Thoracic aorta (tissue), 2 donors: Measurements from ENCODE around the gene TTC19. TPM values are rescaled to one million over a fixed set of nuclear protein-coding genes. Genes with fewer than 3 reads are reported as not detected.

Source experiments
- ATAC-seq: fragments of 150-250 bp; one replicate; pipeline ENCODE4 v1.8.0; 2017; ENCODE audit warnings: low read depth; ENCODE audit not compliant: insufficient number of reproducible peaks, low FRiP score
- DNase-seq: peaks from one replicate; pipeline ENCODE4 v3.0.0-alpha.2; 2020; ENCODE audit warnings: low spot score
- H3K27ac ChIP-seq, 2 donors: fragments of 200-600 bp; sonication (generic); 1 replicate in 1 of 2; 2 replicates in 1 of 2; pipeline ENCODE4 v1.5.1; 2016; ENCODE audit warnings: mild to moderate bottlenecking in 2 of 2, moderate library complexity in 2 of 2
- H3K27me3 ChIP-seq: fragments of 200-600 bp; sonication (generic); replicated peaks from 2 replicates; pipeline ENCODE4 v1.6.0; 2016; ENCODE audit warnings: mild to moderate bottlenecking; ENCODE audit not compliant: insufficient read depth
- H3K36me3 ChIP-seq: fragments of 200-600 bp; sonication (generic); one replicate; pipeline ENCODE4 v1.5.1; 2016
- H3K4me1 ChIP-seq, 2 donors: fragments of 200-600 bp; sonication (generic); 1 replicate in 1 of 2; 2 replicates in 1 of 2; pipeline versions ENCODE4 v1.5.1 to v1.6.0; 2016; ENCODE audit warnings: low read depth in 2 of 2, mild to moderate bottlenecking in 1 of 2; ENCODE audit not compliant: control insufficient read depth in 1 of 2
- H3K4me3 ChIP-seq: fragments of 200-600 bp; sonication (generic); 2 replicates; pipeline ENCODE4 v1.5.1; 2016; ENCODE audit warnings: mild to moderate bottlenecking
- H3K9me3 ChIP-seq: fragments of 200-600 bp; sonication (generic); 2 replicates; pipeline ENCODE4 v1.5.1; 2016
- CTCF ChIP-seq: fragments of 200-600 bp; sonication (generic); IDR thresholded peaks from one replicate; pipeline ENCODE4 v1.5.1; 2019; ENCODE audit warnings: antibody characterized with exemption
- total RNA-seq, 2 donors: library from RNA; depleted of rRNA; stranded (reverse); fragments of >200 nt; gene quantifications; one replicate each; pipeline versions ENCODE4 v1.1.0 to v1.2.3, GENCODE V29; 2016

The TTC19 gene
- total RNA-seq, 2 donors from 2014 or later, result 57.6 to 64.4 TPM

GRCh38 chr17:15954222-15954621 is 45.4 kb upstream of the TTC19 start:
- H3K36me3 ChIP-seq, result no peaks in the 10 kb centered on the region
- H3K9me3 ChIP-seq, result no peaks in the 10 kb centered on the region
- ATAC-seq (no peak), DNase-seq (no peak)
- no peaks in the 10 kb centered on the region for H3K4me1 ChIP-seq
- no peak overlapping the region for H3K4me3 ChIP-seq
- no peak overlapping the region for H3K27ac ChIP-seq
- no peak for TF ChIP-seq CTCF
- H3K27me3 ChIP-seq, result no peaks in the 10 kb centered on the region

GRCh38 chr17:15955793-15956541 is 43.7 kb upstream of the TTC19 start:
- Histone ChIP-seq H3K4me1 (no peaks in the 10 kb centered on the region), H3K4me3 (no peak overlapping the region), H3K36me3 (no peaks in the 10 kb centered on the region), H3K27ac (no peak overlapping the region), H3K27me3 (no peaks in the 10 kb centered on the region), H3K9me3 (no peaks in the 10 kb centered on the region)
- no peak for TF ChIP-seq CTCF
- ATAC-seq (no peak), DNase-seq (no peak)

GRCh38 chr17:15957206-15957605 is 42.4 kb upstream of the TTC19 start:
- no peak for TF ChIP-seq CTCF
- H3K36me3 ChIP-seq, result no peaks in the 10 kb centered on the region
- no peaks in the 10 kb centered on the region for H3K4me1 ChIP-seq
- no peaks in the 10 kb centered on the region for H3K9me3 ChIP-seq
- ATAC-seq, result no peak
- H3K27me3 ChIP-seq, result no peaks in the 10 kb centered on the region
- no peak overlapping the region for H3K27ac ChIP-seq
- no peak overlapping the region for H3K4me3 ChIP-seq
- DNase-seq, result no peak

GRCh38 chr17:15957608-15958307 is 41.9 kb upstream of the TTC19 start:
- no peaks in the 10 kb centered on the region for H3K4me1 ChIP-seq
- no peak overlapping the region for H3K27ac ChIP-seq
- H3K9me3 ChIP-seq, result no peaks in the 10 kb centered on the region
- no peaks in the 10 kb centered on the region for H3K27me3 ChIP-seq
- no peak overlapping the region for H3K4me3 ChIP-seq
- H3K36me3 ChIP-seq, result no peaks in the 10 kb centered on the region
- TF ChIP-seq CTCF, result no peak
- DNase-seq, result no peak
- no peak for ATAC-seq

- no peak overlapping the region for H3K4me3 ChIP-seq
- ATAC-seq, result no peak
- H3K4me1 ChIP-seq, result no peaks in the 10 kb centered on the region
- no peak for DNase-seq
- no peak overlapping the region for H3K27ac ChIP-seq
- H3K27me3 ChIP-seq, result no peaks in the 10 kb centered on the region
- no peaks in the 10 kb centered on the region for H3K36me3 ChIP-seq
- no peak for TF ChIP-seq CTCF
- no peaks in the 10 kb centered on the region for H3K9me3 ChIP-seq
Observed at GRCh38 chr17:15958484-15958854, 41.2 kb upstream of the TTC19 start.
